ENCODE data around the gene SCGB1A1.

SCGB1A1 gene

GRCh38 chr11:62392506-62392905, 26.3 kb upstream of the SCGB1A1 start:
- no peak overlapping the region for H3K27ac ChIP-seq
- TF ChIP-seq ZFX (IDR thresholded peaks at IDR 0.05; ENCODE audit: borderline replicate concordance) (no peak), CTCF (IDR thresholded peaks at IDR 0.05) (no peak)

GRCh38 chr11:62393061-62393611, 25.7 kb upstream of the SCGB1A1 start:
- H3K27ac ChIP-seq: no peak overlapping the region
- TF ChIP-seq ZFX (IDR thresholded peaks at IDR 0.05; ENCODE audit: borderline replicate concordance) (no peak), CTCF (IDR thresholded peaks at IDR 0.05) (peak; percentile 51)

- TF ChIP-seq ZFX (IDR thresholded peaks at IDR 0.05; ENCODE audit: borderline replicate concordance): no peak
- TF ChIP-seq CTCF (IDR thresholded peaks at IDR 0.05): no peak
- no peak overlapping the region for H3K27ac ChIP-seq
Measured at GRCh38 chr11:62393735-62394134, 25.1 kb upstream of the SCGB1A1 start.

GRCh38 chr11:62394825-62395538, 23.9 kb upstream of the SCGB1A1 start:
- H3K27ac ChIP-seq: no peak overlapping the region
- TF ChIP-seq CTCF (IDR thresholded peaks at IDR 0.05) (peak; percentile 78), ZFX (IDR thresholded peaks at IDR 0.05; ENCODE audit: borderline replicate concordance) (no peak)

- TF ChIP-seq CTCF (IDR thresholded peaks at IDR 0.05) (no peak), ZFX (IDR thresholded peaks at IDR 0.05; ENCODE audit: borderline replicate concordance) (no peak)
- H3K27ac ChIP-seq: no peak overlapping the region
Measured at GRCh38 chr11:62395885-62396551, 22.8 kb upstream of the SCGB1A1 start.

GRCh38 chr11:62398011-62398994, 20.5 kb upstream of the SCGB1A1 start:
- TF ChIP-seq CTCF (IDR thresholded peaks at IDR 0.05) (no peak), ZFX (IDR thresholded peaks at IDR 0.05; ENCODE audit: borderline replicate concordance) (no peak)
- no peak overlapping the region for H3K27ac ChIP-seq
